GM12891 (cell line): ENCODE data around the gene ZNF598.
"Not testable (repeated sequence)": the region's sequence is repeated elsewhere in the genome, so short reads cannot be mapped to it uniquely, and the experiment has no call there.

Source experiments
- DNase-seq: peaks from one replicate; pipeline ENCODE4 v3.0.0; 2011; ENCODE audit warnings: low spot score; ENCODE audit not compliant: insufficient read length
- FAIRE-seq: peaks from 2 replicates; lab custom pipeline; 2011; peaks lifted over from hg19 to GRCh38; lab: Jason Lieb, UNC
- PAX5 ChIP-seq: IDR thresholded peaks from 2 replicates; pipeline ENCODE4 v1.6.1; 2011; ENCODE audit warnings: low read length, moderate library complexity, mild to moderate bottlenecking; ENCODE audit not compliant: insufficient read depth, severe bottlenecking
- POLR2A ChIP-seq: IDR thresholded peaks from 2 replicates; pipeline ENCODE4 v1.6.1; 2011; ENCODE audit warnings: low read depth, low read length, control low read depth
- POLR2AphosphoS5 ChIP-seq: IDR thresholded peaks from 2 replicates; pipeline ENCODE4 v1.6.1; 2011; ENCODE audit warnings: low read depth, low read length, control low read depth
- POU2F2 ChIP-seq: IDR thresholded peaks from 2 replicates; pipeline ENCODE4 v1.6.1; 2011; ENCODE audit warnings: low read depth, mild to moderate bottlenecking, control low read depth, low read length, moderate library complexity
- SPI1 ChIP-seq: IDR thresholded peaks from 2 replicates; pipeline ENCODE4 v1.6.1; 2011; ENCODE audit warnings: low read depth, low read length, control low read depth
- TAF1 ChIP-seq: IDR thresholded peaks from 2 replicates; pipeline ENCODE4 v1.6.1; 2011; ENCODE audit warnings: low read depth, low read length, control low read depth

Gene ZNF598

GRCh38 chr16:2034696-2035430, 25.2 kb upstream of the ZNF598 start:
- DNase-seq (no peak), FAIRE-seq (no peak)
- no peak for TF ChIP-seq SPI1
- no peak for TF ChIP-seq POLR2AphosphoS5
- no peak for TF ChIP-seq PAX5
- TF ChIP-seq POLR2A, result no peak
- TF ChIP-seq TAF1, result no peak
- TF ChIP-seq POU2F2, result no peak

GRCh38 chr16:2033909-2034695, 24.5 kb upstream of the ZNF598 start:
- not testable (repeated sequence) for FAIRE-seq, DNase-seq

- TF ChIP-seq SPI1, result no peak
- no peak for TF ChIP-seq POLR2A
- no peak for TF ChIP-seq POU2F2
- TF ChIP-seq TAF1, result no peak
- TF ChIP-seq PAX5, result no peak
- TF ChIP-seq POLR2AphosphoS5, result no peak
- FAIRE-seq, result no peak
- no peak for DNase-seq
Observed at GRCh38 chr16:2033057-2033908, 23.7 kb upstream of the ZNF598 start.

- no peak for TF ChIP-seq PAX5
- no peak for TF ChIP-seq POLR2AphosphoS5
- no peak for TF ChIP-seq POU2F2
- no peak for TF ChIP-seq POLR2A
- no peak for TF ChIP-seq SPI1
- TF ChIP-seq TAF1, result no peak
- FAIRE-seq, result no peak
- DNase-seq, result no peak
Observed at GRCh38 chr16:2032285-2033056, 22.9 kb upstream of the ZNF598 start.

- DNase-seq, result no peak
- no peak for TF ChIP-seq POLR2A
- no peak for TF ChIP-seq TAF1
- FAIRE-seq, result no peak
Observed at GRCh38 chr16:2031081-2031577, 21.5 kb upstream of the ZNF598 start.

- no peak for DNase-seq
- FAIRE-seq, result no peak
- TF ChIP-seq TAF1 (no peak), POU2F2 (no peak), SPI1 (no peak), PAX5 (no peak), POLR2A (no peak), POLR2AphosphoS5 (no peak)
Observed at GRCh38 chr16:2030036-2030435, 20.4 kb upstream of the ZNF598 start.

GRCh38 chr16:2029350-2029749, 19.7 kb upstream of the ZNF598 start:
- no peak for TF ChIP-seq SPI1
- TF ChIP-seq POLR2A, result no peak
- FAIRE-seq (no peak), DNase-seq (no peak)

GRCh38 chr16:2028620-2029220, 19.1 kb upstream of the ZNF598 start:
- TF ChIP-seq TAF1, result no peak
- no peak for TF ChIP-seq PAX5
- DNase-seq, result no peak
- FAIRE-seq, result no peak

- DNase-seq, result no peak
- no peak for FAIRE-seq
- TF ChIP-seq POU2F2 (no peak), POLR2AphosphoS5 (no peak), SPI1 (no peak), PAX5 (no peak), TAF1 (no peak), POLR2A (no peak)
Observed at GRCh38 chr16:2028146-2028545, 18.5 kb upstream of the ZNF598 start.
